Body of pancreas (tissue), 4 donors: ENCODE measurements around the gene GPR183.

ENCODE experiments used
- POLR2A ChIP-seq, 3 donors: fragments of 450-650 bp; IDR thresholded peaks; one replicate each; pipeline ENCODE4 v1.6.1; 2016; ENCODE audit warnings: antibody characterized with exemption in 3 of 3, mild to moderate bottlenecking in 2 of 3
- TF ChIP-seq, protein P1 (sequence below), 7 experiments: fragments of 450-650 bp in 4 of 7; fragments of 200-600 bp in 3 of 7; sonication (generic) in 3 of 7; IDR thresholded peaks; one replicate each; pipeline ENCODE4 v1.5.1; 2016 to 2019; ENCODE audit warnings: antibody characterized with exemption in 7 of 7

DNA sequence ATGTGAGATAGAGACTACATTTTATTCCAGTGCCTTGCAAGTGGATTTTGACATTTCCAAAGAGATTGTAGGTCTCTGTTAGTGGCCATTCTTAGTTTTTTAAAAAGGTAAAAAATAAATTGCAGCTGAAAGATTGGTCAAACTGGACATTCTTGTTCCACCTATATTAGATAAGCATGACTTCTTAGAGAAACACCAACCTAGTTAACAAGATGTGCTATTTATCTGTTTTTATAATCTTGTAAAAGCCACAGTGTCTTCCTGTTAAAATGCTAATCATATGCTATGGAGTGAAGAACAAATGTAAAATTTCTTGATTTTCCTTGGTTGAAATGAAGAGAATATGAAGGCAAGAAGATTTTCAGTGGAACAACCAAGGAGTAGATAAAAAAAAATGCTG, 33.4 kb upstream of the GPR183 start:
- TF ChIP-seq, protein P1, sequence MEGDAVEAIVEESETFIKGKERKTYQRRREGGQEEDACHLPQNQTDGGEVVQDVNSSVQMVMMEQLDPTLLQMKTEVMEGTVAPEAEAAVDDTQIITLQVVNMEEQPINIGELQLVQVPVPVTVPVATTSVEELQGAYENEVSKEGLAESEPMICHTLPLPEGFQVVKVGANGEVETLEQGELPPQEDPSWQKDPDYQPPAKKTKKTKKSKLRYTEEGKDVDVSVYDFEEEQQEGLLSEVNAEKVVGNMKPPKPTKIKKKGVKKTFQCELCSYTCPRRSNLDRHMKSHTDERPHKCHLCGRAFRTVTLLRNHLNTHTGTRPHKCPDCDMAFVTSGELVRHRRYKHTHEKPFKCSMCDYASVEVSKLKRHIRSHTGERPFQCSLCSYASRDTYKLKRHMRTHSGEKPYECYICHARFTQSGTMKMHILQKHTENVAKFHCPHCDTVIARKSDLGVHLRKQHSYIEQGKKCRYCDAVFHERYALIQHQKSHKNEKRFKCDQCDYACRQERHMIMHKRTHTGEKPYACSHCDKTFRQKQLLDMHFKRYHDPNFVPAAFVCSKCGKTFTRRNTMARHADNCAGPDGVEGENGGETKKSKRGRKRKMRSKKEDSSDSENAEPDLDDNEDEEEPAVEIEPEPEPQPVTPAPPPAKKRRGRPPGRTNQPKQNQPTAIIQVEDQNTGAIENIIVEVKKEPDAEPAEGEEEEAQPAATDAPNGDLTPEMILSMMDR (IDR thresholded peaks at IDR 0.05), result no peak
- TF ChIP-seq POLR2A (IDR thresholded peaks at IDR 0.05), result no peak
